Lower lobe of right lung (tissue), 2 donors: Measurements from ENCODE around the gene DPP10. TPM values are rescaled to one million over a fixed set of nuclear protein-coding genes. Genes with fewer than 3 reads are reported as not detected.

Experiments used
- ATAC-seq, 2 donors: fragments of 200-7000 bp; cut with Tn5 transposase; one replicate each; pipeline ENCODE4 v1.9.1; 2020 to 2022; ENCODE audit warnings: mild to moderate bottlenecking in 2 of 2, moderate library complexity in 2 of 2
- DNase-seq: peaks from one replicate; pipeline ENCODE4 v3.0.0-alpha.2; 2020
- H3K27ac ChIP-seq: fragments of 200-600 bp; one replicate; pipeline ENCODE4 v1.8.0; 2022
- H3K27me3 ChIP-seq: fragments of 200-600 bp; one replicate; pipeline ENCODE4 v1.8.0; 2022; ENCODE audit warnings: low read depth
- H3K36me3 ChIP-seq: fragments of 200-600 bp; one replicate; pipeline ENCODE4 v1.8.0; 2022; ENCODE audit warnings: mild to moderate bottlenecking
- H3K4me1 ChIP-seq: fragments of 200-600 bp; one replicate; pipeline ENCODE4 v1.8.0; 2022
- H3K4me3 ChIP-seq: fragments of 200-600 bp; one replicate; pipeline ENCODE4 v1.8.0; 2022; ENCODE audit warnings: mild to moderate bottlenecking
- H3K9me3 ChIP-seq: fragments of 200-600 bp; one replicate; pipeline ENCODE4 v1.8.0; 2022
- intact Hi-C: fragments of 100-400 bp; cut with DNase I; formaldehyde crosslinking; loops from one replicate; pipeline ENCODE4 v1.11.0; 2022
- total RNA-seq: library from RNA; stranded (reverse); fragmentation: NEBNext Ultra II Directional; extraction: Animal tissue kit (Norgen Biotek cat#: 25700); gene quantifications from one replicate; pipeline ENCODE4 v1.2.1, GENCODE V29; 2021
- TF ChIP-seq, protein P1 (sequence below): fragments of 200-600 bp; IDR thresholded peaks from one replicate; pipeline ENCODE4 v1.8.0; 2022; ENCODE audit warnings: antibody characterized with exemption, mild to moderate bottlenecking
- donor health status: DM: no; HTN: yes; CAD: no; lungs with severe emphysema.

Gene DPP10
- total RNA-seq, 1 donor from 2014 or later, result 0.80 TPM

DNA sequence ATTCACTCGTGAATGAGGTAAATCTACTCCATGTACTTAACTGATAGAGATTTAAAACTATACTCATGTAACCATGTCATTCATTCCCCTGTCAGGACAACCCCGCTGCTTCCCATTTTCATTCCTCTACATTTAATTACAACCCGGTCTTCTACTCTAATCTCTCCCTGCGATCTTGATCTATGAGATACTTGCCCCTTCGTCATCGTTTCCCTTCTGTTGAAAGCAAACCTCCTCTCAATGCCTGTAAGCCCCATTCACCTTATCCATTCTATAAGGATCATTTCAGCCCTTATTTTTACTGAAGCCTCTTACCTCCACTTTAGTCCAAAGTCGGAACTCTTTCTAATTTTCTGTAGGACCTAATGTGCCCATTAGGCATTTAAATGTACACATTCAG lies 492.6 kb downstream of the DPP10 start:
- Histone ChIP-seq H3K4me1 (no peaks in the 10 kb centered on the region), H3K27ac (no peak overlapping the region), H3K4me3 (no peak overlapping the region), H3K27me3 (no peaks in the 10 kb centered on the region), H3K9me3 (peaks cover under 1% of the 10 kb centered on the region), H3K36me3 (no peaks in the 10 kb centered on the region)
- no peak for ATAC-seq
- intact Hi-C loops, result no loop called here
- TF ChIP-seq, protein P1, sequence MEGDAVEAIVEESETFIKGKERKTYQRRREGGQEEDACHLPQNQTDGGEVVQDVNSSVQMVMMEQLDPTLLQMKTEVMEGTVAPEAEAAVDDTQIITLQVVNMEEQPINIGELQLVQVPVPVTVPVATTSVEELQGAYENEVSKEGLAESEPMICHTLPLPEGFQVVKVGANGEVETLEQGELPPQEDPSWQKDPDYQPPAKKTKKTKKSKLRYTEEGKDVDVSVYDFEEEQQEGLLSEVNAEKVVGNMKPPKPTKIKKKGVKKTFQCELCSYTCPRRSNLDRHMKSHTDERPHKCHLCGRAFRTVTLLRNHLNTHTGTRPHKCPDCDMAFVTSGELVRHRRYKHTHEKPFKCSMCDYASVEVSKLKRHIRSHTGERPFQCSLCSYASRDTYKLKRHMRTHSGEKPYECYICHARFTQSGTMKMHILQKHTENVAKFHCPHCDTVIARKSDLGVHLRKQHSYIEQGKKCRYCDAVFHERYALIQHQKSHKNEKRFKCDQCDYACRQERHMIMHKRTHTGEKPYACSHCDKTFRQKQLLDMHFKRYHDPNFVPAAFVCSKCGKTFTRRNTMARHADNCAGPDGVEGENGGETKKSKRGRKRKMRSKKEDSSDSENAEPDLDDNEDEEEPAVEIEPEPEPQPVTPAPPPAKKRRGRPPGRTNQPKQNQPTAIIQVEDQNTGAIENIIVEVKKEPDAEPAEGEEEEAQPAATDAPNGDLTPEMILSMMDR, result no peak
- no peak for DNase-seq

DNA sequence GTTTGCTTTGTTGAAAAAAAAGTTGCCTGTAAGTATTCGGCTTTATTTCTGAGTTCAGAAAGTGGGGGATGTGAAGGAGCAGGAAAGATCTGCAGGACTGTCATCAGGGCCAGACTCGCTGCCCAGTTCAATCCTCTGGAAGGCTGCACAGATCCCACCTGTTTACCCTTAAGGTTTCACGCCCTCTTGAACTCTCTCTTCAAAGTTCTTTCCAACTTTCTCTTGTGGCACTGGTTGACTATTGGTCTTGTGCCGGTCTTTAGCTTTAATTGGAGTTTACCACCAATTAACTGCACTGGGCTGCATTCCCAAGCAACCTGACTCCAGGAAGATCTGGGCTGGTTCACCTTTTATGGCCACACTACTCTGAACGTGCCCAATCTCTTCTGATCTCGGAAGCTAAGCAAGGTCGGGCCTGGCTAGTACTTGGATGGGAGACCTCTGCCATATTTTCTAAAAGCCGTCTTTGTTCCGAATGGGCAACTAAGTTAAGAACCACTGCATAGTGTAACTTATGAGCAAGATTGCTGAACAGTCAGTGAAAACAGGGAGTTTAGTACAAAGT lies 495.0 kb downstream of the DPP10 start:
- Histone ChIP-seq H3K4me1 (no peaks in the 10 kb centered on the region), H3K27me3 (no peaks in the 10 kb centered on the region), H3K9me3 (no peaks in the 10 kb centered on the region), H3K4me3 (no peak overlapping the region), H3K36me3 (no peaks in the 10 kb centered on the region), H3K27ac (no peak overlapping the region)
- DNase-seq, result no peak
- TF ChIP-seq, protein P1, result no peak
- intact Hi-C loops, result no loop called here
- ATAC-seq, result no peak

DNA sequence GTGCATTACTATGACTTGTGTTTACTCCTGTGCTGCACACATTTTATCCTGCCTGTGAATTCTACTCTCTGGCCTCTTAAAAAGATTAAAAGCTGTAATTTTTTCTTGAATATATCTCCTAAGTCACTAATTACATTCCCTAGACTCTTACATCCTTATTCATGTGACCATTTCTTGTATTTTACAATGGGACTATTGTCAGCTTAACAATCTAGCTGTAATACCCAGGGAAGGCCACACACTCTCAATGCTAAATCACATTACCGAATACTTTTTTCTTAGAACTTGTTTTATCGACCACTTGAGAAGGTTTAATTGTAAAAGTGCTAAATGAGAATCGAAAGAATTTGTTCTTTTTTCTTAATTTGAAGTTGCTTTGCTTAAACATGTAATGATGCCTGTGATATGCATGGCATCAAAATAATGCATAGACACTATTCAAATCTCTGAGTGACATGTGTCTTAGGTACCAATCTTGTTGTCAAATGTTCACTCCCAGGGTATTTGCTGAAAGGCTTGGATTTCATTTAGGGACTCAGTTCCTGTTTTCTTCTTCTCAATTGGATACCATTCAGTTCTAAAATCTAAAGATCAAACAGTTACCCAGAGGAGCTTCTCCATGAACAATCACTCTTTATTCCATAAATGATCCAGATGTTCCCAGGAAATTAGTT lies 498.5 kb downstream of the DPP10 start:
- ATAC-seq, result no peak
- TF ChIP-seq, protein P1, result no peak
- intact Hi-C loops, result no loop called here

DNA sequence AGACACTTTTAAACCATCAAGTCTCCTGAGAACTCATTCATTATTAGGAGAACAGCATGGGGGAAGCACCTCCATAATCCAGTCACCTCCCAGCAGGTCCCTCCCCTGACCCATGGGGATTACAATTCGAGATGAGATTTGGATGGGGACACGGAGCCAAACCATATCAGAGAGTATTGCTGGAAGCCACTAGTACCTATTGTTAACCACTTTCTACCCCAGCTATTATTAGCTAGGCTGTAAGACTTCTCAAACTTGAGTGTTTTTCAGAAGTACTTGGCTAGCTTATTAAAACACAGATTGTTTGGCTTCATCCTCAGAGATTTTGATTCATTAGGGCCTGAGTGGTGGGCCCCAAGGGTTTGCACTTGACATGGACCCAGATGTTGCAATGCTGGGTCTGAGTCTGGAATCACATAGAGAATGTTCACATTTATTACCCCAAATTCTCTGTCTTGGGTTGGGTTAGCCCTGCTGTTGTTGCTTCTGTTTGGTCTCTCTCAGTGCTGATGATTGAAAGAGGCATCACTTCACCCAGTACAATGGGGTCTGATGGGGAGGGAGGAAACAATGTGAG lies 506.9 kb downstream of the DPP10 start:
- no peak overlapping the region for H3K27ac ChIP-seq
- intact Hi-C loops, result no loop called here
- ATAC-seq, result peak in 1 of 2 donors; percentile 61
- TF ChIP-seq, protein P1, result no peak
- H3K4me3 ChIP-seq, result no peak overlapping the region
- DNase-seq, result no peak
- no peaks in the 10 kb centered on the region for H3K36me3 ChIP-seq
- H3K9me3 ChIP-seq, result no peaks in the 10 kb centered on the region
- H3K4me1 ChIP-seq, result no peaks in the 10 kb centered on the region
- H3K27me3 ChIP-seq, result no peaks in the 10 kb centered on the region

More for the DNA sequence above, 498.5 kb downstream of the DPP10 start:
- H3K9me3 ChIP-seq, result no peaks in the 10 kb centered on the region
- H3K27ac ChIP-seq, result no peak overlapping the region
- no peaks in the 10 kb centered on the region for H3K27me3 ChIP-seq
- H3K36me3 ChIP-seq, result no peaks in the 10 kb centered on the region
- no peaks in the 10 kb centered on the region for H3K4me1 ChIP-seq
- H3K4me3 ChIP-seq, result no peak overlapping the region
- no peak for DNase-seq

DNA sequence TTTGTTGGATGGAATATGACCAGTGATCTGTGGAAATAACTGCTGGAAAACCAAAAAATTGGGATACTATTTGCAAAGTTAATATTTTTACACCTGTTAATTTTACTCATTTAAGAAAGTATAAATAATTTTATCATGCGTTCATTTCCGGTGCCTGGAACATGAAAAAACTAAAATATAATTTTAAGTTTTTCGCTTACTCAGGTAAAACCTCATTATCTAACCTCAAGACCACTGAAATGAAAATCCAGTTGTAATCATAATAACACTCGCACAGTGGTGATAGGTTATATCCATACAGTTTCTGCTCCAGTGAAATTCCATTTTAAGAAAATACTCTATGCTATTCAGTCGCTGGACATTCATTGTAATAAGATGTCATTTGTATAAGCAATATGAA lies 517.9 kb downstream of the DPP10 start:
- no peaks in the 10 kb centered on the region for H3K27me3 ChIP-seq
- H3K9me3 ChIP-seq, result no peaks in the 10 kb centered on the region
- no peaks in the 10 kb centered on the region for H3K36me3 ChIP-seq
- DNase-seq, result no peak
- intact Hi-C loops, result no loop called here
- H3K27ac ChIP-seq, result no peak overlapping the region
- H3K4me3 ChIP-seq, result no peak overlapping the region
- H3K4me1 ChIP-seq, result no peaks in the 10 kb centered on the region
- TF ChIP-seq, protein P1, result no peak
- ATAC-seq, result no peak
